Erythroblast (primary cell): Measurements from ENCODE around the gene SPOCK1.

Experiments
- GATA1 ChIP-seq: IDR thresholded peaks from 2 replicates; pipeline ENCODE4 v1.6.1; 2011; ENCODE audit warnings: low read depth, mild to moderate bottlenecking, control low read depth, low read length, moderate library complexity
- POLR2A ChIP-seq: IDR thresholded peaks from 2 replicates; pipeline ENCODE4 v1.6.1; 2011; ENCODE audit warnings: mild to moderate bottlenecking, low read length

- TF ChIP-seq POLR2A (no peak), GATA1 (no peak)
Observed at GRCh38 chr5:137128012-137128411, 371.1 kb downstream of the SPOCK1 start.
